ENCODE results near the gene NEMP1. TPM values are rescaled to one million over a fixed set of nuclear protein-coding genes. Genes with fewer than 3 reads are reported as not detected.

NEMP1 gene
- total RNA-seq, 6 experiments from 2014 or later = 13.0 to 22.1 (median 20.7) TPM

GRCh38 chr12:57109207-57110103 lies 30.9 kb upstream of the NEMP1 start:
- peaks cover 18% of the 10 kb centered on the region for H3K36me3 Mint-ChIP-seq (ENCODE audit: low read depth)
- TF ChIP-seq CTCF (IDR thresholded peaks at IDR 0.05) = no peak
- peaks cover 5% of the 10 kb centered on the region for H3K9me3 Mint-ChIP-seq
- peaks cover 42% of the 10 kb centered on the region for H3K4me1 Mint-ChIP-seq (ENCODE audit: low read depth)
- peak overlapping the region; percentile 92 for H3K4me3 Mint-ChIP-seq
- peaks cover 9% of the 10 kb centered on the region for H3K27me3 Mint-ChIP-seq (ENCODE audit: insufficient read depth)
- H3K27ac Mint-ChIP-seq = peak overlapping the region; percentile 89
- no peak for DNase-seq

- H3K36me3 Mint-ChIP-seq (ENCODE audit: low read depth) = peaks cover 23% of the 10 kb centered on the region
- no peak overlapping the region for H3K4me3 Mint-ChIP-seq
- peaks cover 37% of the 10 kb centered on the region for H3K4me1 Mint-ChIP-seq (ENCODE audit: low read depth)
- DNase-seq = no peak
- peaks cover 5% of the 10 kb centered on the region for H3K9me3 Mint-ChIP-seq
- H3K27ac Mint-ChIP-seq = peak overlapping the region; percentile 15; the same call in 1 of the 2 replicates
- no peak for TF ChIP-seq CTCF (IDR thresholded peaks at IDR 0.05)
- H3K27me3 Mint-ChIP-seq (ENCODE audit: insufficient read depth) = peaks cover 9% of the 10 kb centered on the region
Observed at GRCh38 chr12:57107456-57108155, 29.0 kb upstream of the NEMP1 start.

- H3K4me3 Mint-ChIP-seq = no peak overlapping the region
- no peak for TF ChIP-seq CTCF (IDR thresholded peaks at IDR 0.05)
- no peak overlapping the region for H3K27ac Mint-ChIP-seq
- DNase-seq = no peak
- H3K4me1 Mint-ChIP-seq (ENCODE audit: low read depth) = peaks cover 23% of the 10 kb centered on the region
- no peaks in the 10 kb centered on the region for H3K9me3 Mint-ChIP-seq
- H3K27me3 Mint-ChIP-seq (ENCODE audit: insufficient read depth) = peaks cover 4% of the 10 kb centered on the region
- peaks cover 23% of the 10 kb centered on the region for H3K36me3 Mint-ChIP-seq (ENCODE audit: low read depth)
Observed at GRCh38 chr12:57106021-57106708, 27.6 kb upstream of the NEMP1 start.

GRCh38 chr12:57105011-57105753 lies 26.6 kb upstream of the NEMP1 start:
- Mint-ChIP-seq H3K27ac (no peak overlapping the region), H3K4me1 (ENCODE audit: low read depth) (peaks cover 23% of the 10 kb centered on the region), H3K4me3 (no peak overlapping the region), H3K9me3 (no peaks in the 10 kb centered on the region), H3K36me3 (ENCODE audit: low read depth) (peaks cover 23% of the 10 kb centered on the region), H3K27me3 (ENCODE audit: insufficient read depth) (peaks cover 3% of the 10 kb centered on the region)
- TF ChIP-seq CTCF (IDR thresholded peaks at IDR 0.05) = no peak
- DNase-seq = no peak

Data from HFFc6 (cell line).